SKM-1 treated with dmso at 0.1 percent for 144 hours (cell line): Measurements from ENCODE around the gene ATAD3C.
"Not testable (repeated sequence)": the region's sequence is repeated elsewhere in the genome, so short reads cannot be mapped to it uniquely, and the experiment has no call there.

ENCODE experiments used
- DNase-seq: peaks from one replicate; lab custom pipeline; 2025; ENCODE audit not compliant: unreplicated experiment; lab: John Stamatoyannopoulos, UW

Gene ATAD3C

DNA sequence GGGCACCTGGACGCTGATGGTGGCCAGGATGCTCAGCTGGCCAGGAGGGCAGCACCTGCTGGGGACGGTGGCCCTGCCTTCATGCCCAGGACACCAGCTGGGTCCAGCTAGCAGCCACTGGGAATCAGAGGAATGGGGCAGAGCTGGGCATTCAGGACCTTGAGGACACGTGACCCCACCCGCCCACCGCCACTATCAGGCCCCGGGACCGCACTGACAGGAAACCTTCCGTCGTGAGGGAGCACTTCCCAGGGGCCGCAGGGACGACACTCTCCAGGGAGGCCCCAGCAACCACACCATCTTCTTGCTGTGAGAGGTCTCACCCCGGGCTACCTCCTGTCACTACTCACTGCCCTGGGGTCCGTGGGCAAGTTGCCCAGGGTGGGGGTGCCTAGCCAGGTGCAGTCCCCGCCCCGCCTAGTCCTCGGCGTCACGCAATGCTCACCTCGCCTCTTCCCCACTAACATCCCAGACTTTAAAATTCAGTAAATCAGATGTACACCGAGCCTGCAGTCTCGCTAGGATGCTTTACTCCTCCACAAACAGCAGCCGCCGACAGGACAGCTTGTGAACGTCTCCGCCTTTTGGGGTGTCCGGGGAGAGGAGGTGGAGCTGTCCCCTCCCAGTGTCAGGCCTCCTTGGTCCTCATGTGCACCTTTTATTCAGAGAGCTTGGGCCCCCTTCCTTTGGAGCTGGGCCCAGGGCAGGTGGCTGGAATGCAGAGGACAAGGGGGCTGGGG, 9.1 kb upstream of the ATAD3C start:
- DNase-seq: no peak

DNA sequence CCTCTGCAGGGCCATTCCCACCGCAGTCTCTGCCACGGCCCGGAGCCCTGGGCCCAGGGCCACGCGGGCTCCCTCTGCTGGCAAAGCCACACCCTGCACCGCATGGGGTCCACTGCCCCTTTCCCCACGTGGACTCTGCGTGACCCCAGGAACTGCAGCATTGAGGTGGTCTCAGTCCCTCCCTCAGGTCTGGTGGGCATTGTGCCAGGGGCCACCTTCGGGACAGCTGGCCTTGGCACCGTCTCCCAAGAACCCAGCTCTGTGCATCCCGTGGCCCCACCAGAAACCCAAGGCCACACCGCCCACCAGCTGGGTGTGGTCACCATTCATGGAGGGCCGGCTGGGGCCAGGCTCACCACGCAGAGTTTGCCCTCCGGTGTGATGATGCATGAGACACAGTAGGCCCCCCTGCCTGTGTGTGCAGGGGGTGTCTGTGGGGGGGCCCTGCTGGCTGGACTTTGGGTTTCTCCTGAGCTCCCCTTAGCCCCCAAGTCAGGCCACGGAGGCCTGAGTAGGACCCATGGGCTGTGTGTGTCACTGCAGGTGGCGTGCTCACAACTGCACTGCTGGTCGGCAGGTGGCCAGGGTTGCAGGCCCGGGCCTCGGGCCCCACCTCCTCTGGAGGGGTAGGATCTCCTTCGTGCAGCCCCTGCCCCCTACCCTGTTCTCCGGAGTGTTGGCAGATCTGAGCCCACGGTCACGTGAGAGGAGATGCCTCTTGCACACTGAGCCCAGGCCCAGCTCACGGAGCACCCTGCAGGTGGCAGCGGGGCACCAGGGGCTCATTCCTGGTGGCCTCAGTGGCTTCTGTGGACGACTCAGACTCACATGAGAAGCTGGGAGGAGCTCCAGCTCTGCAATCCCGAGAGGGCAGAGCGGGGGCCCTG, 8.2 kb upstream of the ATAD3C start:
- DNase-seq: peak; percentile 19

DNA sequence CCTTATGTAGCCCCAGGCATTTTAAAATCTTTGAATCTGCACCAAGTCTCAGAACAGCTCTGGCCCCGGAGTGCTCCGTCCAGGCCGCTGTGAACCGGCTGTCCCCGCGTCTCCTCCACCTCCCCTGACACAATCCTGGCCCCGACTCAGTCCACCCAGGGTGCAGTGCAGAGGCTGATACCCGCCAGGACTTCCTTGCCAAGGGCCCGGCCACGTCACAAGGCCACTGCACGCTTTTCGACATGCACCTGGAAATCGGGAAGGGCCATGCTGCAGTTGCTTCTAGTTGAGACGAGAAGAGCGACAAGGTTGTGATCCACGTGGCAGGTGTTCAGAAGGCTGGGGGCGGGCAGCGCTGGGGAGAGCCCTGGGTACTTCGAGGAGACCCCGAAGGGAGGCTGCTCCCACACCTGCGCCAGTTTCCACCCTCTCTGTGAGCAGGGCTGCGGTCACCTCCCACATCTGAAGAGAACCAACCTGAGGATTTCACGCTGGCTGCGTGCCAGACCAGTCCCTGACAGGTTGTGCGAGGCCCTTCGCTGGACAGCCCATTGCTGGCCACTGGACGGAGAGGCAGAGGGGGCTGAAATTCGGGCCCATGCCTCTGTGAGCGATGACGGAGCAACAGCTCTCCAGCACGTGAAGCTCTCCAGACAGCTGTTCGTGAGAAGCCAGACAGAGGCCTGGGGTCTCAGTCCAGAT, 7.3 kb upstream of the ATAD3C start:
- no peak for DNase-seq

DNA sequence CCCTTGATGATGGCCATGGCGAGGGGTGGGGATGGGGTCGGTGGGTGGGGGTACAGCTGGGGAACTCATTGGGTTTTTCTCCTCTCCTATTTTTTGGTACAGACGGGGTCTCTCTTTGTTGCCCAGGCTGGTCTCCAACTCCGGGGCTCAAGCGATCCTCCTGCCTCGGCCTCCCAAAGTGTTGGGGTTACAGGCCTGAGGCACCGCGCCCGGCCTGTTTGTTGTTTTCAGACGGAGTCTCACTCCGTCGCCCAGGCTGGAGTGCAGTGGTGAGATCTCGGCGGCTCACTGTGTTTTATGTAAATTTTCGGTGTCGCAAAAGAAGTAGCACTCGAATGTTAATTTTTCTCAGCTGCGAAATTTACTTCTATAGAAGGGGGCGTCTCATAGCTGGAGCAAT, 2.9 kb upstream of the ATAD3C start:
- DNase-seq: not testable (repeated sequence)

DNA sequence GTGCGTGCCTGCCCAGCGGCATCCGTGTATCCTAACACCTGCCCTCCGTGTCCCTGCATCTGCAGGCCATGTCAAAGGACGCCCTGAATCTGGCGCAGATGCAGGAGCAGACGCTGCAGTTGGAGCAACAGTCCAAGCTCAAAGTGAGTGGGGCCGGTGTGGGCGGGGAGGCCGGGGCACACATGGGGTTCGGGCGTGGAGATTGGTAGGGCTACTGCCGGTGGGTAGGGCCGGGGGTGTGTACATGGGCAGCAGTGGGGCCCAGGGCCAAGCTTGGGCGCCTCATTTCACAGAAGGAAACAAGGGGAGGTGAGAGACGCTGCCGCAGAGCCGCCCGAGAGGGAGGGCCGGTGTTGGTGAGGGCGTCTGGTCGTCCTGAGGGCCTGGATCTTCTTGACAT, 1.1 kb downstream of the ATAD3C start:
- DNase-seq: not testable (repeated sequence)

DNA sequence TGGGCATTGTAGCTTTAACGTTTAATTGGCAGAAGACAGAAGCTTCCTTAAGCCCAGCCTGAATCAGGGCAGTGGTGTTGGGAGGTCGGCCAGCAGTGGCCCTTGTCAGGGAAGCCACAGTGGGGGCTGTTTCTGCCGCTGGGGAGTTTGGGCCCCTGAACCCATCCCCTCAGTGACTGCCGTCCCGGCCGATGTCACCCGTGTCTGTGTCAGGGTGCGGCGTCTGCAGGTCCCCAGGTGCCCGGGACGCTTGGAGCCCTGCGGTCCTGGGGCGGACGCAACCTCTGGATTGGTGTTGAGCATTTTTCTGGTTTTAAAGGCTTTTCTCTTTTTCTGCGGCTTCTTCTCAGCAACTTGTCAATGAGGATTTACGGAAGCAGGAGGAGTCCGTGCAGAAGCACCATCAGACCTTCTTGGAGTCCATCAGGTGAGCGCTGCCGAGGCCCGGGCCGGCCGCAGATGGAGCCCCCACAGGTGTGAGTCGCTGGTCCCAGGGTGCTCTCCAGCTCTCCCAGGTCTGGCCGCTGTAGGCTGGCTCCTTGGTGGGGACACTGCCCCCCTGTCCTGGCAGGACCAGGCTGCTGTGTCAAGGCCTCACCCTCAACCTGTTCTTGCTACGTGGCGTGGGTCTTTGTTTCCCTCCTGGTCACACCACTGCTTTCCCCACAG, 2.3 kb downstream of the ATAD3C start:
- no peak for DNase-seq

DNA sequence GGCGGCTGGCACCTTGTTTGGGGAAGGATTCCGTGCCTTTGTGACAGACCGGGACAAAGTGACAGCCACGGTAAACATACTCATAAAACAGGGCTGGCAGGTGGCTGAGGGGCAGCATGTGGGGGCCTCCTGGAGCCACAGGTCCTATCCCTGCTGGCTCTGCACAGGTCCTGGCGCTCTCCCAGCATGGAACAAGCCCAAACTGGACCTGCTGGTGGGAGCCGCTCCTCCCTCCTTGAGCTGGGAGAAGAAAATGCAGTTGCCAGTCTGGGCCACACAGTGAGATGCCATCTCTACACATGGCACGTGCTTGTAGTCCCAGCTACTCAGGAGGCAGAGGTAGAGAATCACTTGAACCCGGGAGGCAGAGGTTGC, 2.9 kb downstream of the ATAD3C start:
- not testable (repeated sequence) for DNase-seq

DNA sequence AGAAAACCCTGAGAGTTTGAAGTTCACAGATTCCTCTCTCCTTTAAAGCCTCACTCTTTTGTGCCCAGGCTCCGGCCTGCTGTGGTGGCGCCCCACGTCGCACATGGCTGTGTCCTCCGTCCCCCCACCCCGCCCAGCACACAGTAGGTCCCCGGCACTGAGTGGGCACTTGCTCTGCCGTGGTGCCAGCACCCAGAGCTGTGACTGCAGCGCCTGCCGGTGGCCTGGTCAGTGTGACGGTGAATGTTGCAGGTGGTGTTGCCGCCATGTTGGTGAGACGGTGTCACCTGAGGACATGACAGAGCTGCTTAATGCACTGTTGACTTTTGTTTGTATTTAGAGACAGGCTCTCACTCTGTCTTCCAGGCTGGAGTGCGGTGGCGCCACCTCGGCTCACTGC, 3.4 kb downstream of the ATAD3C start:
- DNase-seq: no peak

DNA sequence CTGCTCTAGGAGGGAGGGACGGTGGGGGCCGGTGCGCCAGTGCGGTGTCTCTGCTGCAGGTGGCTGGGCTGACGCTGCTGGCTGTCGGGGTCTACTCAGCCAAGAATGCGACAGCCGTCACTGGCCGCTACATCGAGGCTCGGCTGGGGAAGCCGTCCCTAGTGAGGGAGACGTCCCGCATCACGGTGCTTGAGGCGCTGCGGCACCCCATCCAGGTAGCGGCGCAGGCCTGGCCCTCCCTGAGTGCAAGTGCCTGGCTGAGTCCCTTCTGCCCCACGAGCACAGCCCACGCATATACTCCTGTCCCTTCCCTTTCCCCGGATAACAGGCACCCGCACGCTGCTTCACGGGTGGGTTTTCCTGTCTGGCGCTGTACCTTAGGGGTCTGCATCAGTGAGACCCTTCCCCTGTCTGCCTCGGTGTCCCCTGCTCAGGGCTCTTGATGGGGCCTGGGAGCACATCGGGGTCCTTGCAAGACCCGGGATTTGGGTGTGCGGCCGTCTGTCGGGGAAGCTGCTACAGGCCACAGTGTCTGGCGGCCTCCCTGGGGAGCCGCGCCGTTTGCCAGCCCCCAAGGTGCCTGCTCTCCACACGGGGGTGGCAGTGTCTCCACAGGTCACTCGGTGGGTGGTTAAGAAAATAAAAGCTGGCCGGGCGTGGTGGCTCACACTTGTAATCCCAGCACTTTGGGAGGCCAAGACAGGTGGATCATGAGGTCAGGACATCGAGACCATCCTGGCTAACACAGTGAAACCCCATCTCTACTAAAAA, 5.0 kb downstream of the ATAD3C start:
- DNase-seq: not testable (repeated sequence)

DNA sequence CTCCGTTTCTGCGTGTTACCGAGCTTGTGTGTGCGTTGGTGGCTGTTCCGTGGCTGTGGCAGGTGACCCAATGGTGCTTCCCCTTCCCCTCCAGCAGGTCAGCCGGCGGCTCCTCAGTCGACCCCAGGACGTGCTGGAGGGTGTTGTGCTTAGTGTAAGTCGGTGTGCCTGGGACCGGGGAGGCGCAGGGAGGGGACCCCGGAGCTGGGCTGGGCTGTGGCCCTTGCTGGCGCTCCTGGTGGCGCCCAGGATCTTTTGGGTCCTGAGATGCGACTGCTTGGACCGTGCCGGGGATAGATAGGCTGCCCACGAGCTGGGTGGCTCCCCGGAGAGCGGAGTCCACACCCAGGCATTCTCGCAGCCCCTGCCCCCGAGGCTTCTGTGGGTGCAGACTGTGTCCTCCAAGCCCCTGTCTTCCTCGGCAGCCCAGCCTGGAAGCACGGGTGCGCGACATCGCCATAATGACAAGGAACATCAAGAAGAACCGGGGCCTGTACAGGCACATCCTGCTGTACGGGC, 5.9 kb downstream of the ATAD3C start:
- no peak for DNase-seq

DNA sequence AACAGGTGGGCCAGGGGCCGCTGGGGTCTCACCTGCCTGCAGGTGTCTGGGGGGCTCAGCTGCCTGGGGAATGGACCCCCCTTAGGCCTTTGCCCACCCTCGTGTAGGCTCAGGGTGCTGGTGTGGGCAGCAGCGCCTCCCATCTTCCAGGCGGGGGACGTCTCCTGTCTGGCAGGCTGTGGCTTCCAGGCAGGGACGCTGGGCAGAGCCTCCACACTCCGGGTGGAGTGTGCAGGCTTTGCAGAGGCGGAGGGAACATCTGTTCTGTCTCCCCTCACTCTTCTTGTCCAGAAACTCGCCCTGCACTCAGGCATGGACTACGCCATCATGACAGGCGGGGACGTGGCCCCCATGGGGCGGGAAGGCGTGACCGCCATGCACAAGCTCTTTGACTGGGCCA, 6.4 kb downstream of the ATAD3C start:
- DNase-seq: not testable (repeated sequence)

DNA sequence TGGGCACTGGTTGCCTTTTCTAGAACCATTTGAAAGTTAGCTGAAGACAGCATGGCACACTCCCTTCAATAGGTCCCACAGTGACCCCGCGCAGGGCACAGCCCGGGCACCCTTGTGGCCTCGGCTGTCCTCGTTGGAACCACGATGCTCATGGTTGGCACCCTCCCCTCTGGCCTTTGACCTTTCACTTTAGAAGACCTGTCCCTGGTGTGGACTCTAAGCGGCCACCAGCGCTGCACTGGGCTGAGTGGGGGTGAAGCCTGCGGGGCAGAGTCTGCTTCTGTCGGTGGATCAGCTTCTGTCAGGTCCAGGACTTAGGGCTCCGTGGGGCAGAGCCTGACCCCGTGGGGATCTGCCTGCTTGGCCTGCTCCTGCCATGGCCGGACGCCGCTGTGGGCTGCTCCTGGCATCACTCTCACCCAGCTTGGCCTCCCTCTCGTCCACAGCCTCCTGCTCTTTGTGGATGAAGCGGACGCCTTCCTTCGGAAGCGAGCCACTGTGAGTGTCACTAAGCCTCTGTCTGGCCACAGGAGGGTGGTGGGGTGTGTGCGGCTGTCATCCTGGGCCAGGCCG, 7.3 kb downstream of the ATAD3C start:
- DNase-seq: not testable (repeated sequence)

DNA sequence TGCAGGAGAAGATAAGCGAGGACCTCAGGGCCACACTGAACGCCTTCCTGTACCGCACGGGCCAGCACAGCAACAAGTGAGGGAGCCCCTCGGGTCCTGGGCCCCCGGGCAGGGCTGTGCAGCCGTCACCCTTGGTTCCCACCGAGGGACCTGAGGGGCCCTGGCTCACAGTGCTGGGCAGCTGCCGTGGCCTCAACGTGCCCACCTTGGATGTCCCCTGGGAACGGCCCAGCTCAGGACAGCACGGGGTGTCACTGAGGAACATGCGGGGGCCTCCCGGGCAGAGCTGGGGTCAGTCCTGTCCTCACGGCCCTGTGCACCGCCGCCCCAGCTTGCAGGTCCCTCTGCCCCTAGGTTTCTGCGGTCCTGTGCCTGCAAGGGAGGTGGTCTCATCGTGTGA, 9.7 kb downstream of the ATAD3C start:
- not testable (repeated sequence) for DNase-seq

DNA sequence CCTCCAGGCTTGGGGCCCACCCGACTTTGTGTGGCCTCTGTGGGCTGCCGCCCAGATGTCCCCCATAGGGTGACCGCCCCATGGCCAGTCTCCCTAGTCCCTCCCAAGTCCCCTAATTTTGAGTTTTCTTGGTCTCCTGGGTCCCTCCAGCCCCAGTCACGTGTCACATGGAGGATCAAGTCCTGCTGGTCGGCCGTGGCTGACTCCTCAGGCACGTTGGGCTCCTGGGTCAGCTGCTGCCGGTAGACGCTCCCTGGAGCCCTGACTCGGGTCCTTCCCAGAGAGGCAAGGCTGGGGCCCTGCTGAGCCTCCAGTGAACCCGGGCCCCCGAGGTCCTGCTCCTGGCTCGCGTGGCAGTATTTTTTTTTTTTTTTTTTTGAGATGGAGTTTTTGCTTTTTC, 10.2 kb downstream of the ATAD3C start:
- DNase-seq: not testable (repeated sequence)

DNA sequence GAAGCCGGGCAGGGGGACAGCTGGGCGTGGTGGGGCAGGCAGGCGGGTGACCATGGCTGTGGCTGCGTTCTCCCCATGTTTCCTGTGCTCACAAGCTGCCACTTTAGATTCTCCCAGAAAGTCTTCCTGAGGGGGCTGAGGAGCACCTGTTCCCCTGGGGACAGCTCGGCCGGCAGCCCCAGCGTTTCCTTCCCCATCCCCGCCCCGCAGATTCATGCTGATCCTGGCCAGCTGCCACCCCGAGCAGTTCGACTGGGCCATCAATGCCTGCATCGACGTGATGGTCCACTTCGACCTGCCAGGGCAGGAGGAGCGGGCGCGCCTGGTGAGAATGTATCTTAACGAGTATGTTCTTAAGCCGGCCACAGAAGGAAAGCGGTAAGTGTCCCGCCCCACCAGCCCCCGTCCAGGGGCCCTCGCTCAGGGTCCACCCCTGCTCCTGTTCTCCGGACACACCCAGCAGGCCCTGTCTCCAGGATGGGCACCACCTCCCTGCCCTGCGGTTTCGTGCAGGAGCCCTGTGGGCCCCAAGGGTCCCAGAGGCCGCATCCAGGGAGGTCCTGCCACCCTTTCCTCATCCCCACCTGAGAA, 11.1 kb downstream of the ATAD3C start:
- no peak for DNase-seq

DNA sequence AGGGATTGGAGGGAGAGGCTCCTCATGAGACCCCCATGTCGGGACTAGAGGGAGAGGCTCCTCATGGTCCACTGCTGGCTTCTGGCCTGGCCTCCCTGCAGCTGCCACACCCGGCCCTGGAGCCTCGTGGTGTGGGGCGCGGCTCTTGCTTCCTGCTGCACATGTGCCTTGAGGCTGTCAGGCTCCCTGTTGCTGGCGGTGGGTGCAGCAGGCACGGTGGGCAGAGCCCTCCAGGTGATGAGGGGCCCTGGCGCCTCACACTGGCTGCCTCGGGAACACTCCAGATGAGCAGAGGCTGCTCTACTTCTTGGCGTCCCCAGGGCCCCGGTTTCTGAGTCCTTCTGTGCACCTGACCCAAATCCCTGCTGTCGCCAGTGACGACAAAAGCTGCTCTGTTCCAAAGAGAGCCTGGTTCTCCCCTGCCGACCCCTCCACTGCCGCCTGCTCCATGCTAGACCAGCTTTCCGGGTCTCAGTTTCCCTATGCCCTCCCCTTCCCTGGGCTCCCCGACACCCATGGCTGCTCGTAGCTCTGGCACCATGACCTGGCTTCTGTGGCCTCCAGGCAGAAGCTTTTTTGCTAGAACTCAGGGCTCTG, 12.3 kb downstream of the ATAD3C start:
- no peak for DNase-seq

DNA sequence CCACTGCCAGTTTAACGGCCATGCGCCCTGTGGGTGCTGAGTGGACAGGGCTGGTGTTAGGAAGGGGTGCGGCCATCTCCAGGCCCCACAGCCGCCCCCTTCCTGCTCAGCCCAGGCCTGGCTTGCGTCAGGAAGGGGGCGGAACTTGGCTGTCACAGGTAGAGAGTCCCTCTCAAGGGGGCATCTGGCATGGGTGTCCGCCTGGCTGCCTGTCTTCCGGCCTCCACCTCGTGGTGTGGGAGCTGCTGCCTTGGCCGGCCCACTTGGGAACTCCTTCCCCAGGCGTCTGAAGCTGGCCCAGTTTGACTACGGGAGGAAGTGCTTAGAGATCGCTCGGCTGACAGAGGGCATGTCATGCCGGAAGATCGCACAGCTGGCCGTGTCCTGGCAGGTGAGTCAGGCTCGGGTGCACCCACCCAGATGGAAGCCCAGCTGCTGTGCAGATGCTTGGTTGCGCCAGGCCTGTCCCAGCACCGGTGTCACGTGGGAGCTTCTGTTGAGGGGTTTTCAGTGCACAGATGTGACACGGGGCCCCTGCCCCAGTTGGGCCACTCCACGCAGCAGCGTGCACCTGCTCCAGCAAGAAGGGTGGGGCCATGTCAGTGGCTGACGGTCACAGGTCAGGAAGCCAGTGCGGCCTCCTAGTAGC, 13.0 kb downstream of the ATAD3C start:
- no peak for DNase-seq

DNA sequence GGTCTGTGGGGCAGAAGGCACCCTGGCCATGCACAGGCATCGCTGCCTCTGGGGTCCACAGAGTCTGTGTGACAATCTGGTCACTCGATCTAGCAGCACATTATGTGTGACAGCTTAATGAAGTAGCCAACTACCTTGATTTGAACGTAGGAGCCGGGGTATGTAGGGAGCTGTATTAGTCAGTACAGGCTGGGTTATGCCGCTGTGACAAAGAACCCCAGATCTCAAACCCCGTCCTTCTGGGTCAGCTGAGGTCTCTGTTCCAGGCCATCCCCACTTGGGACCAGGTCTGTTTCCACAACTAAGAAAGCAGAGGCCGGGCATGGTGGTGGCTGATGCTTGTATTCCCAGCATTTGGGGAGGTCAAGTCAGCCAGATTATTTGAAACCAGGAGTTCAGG, 13.8 kb downstream of the ATAD3C start:
- no peak for DNase-seq
